Stimulated activated CD8-positive, alpha-beta memory T cell treated with anti-CD3 and anti-CD28 coated beads, Interleukin-15, amount 100 ng/mL, for 1 hour (primary cell): ENCODE results near the gene SNRNP25.
"Not testable (repeated sequence)": the region's sequence is repeated elsewhere in the genome, so short reads cannot be mapped to it uniquely, and the experiment has no call there.

Source experiments
- DNase-seq: peaks from one replicate; pipeline ENCODE4 v3.0.0-alpha.2; 2020; ENCODE audit warnings: low read depth

The SNRNP25 gene

GRCh38 chr16:42069-42457, 11.6 kb upstream of the SNRNP25 start:
- no peak for DNase-seq

DNA sequence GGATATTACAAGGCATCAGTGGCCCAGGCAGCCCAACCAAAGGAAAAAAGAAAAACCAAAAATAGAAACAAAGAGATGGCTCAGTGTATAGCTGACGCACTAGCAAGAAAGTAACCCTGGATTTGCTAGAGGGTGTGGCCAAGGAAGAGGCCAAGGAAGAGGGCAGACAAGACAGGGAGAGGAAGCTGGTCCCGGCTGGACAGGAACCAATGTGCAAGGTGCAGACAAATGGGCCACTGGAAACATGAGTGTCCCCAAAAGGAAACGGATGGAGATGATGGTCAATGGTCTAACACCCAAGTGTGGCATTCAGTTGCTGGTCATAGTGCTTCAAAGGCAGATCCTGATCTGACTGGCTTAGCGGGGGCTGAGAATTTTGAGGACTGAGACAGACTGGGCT, 10.9 kb upstream of the SNRNP25 start:
- no peak for DNase-seq

DNA sequence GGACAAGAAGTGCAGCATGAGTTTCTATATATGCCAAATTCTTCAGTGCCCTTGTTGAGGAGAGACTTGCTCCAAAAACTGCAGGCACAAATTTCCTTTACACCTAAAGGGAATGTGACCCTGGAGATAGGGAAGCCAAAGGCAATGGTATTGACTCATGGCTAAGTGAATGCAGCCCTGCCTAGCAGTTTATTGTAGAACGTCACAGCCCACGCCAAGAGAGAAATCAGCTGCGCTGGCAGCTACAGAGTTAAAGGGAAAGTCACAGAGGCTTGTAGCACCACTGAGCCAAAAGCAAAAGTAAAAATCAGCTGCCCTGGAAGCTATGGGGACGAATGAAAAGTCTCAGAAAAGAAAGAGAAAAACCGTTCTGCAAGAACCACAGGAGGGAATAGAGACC, 10.3 kb upstream of the SNRNP25 start:
- DNase-seq: no peak

GRCh38 chr16:44655-45054, 9.0 kb upstream of the SNRNP25 start:
- DNase-seq: no peak

- DNase-seq: no peak
Measured at GRCh38 chr16:45454-45853, 8.2 kb upstream of the SNRNP25 start.

DNA sequence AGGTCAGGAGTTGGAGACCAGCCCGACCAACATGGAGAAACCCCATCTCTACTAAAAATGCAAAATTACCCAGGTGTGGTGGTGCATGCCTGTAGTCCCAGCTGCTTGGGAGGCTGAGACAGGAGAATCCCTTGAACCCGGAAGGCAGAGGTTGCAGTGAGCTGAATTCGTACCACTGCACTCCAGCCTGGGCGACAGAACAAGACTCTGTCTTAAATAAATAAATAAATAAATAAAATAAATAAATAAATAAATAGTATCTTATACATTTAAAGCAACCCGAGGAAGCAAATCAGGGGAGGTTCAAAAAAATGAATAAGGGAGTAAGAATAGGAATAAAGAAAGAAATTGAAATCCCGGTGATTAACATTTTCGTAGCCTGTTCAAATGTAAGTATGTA, 7.1 kb upstream of the SNRNP25 start:
- DNase-seq: not testable (repeated sequence)

DNA sequence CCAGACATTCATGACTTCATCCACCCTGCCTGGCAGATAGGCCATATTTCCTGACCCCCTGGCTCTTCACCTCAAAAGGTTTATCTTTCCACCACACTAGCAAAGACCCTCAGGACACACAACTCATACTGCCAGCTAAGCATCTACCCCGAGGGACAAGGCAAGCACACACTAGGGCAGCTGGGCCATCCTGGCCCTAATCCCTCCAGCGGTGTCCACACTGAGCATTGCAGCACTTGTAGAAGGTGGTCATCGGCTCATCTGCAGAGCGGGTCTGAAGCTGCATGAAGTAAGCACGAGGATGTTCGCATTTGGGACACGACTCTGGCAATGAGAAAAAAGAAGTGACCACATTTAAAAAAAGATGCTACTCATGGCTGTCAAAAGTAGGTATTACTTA, 6.4 kb upstream of the SNRNP25 start:
- DNase-seq: no peak

DNA sequence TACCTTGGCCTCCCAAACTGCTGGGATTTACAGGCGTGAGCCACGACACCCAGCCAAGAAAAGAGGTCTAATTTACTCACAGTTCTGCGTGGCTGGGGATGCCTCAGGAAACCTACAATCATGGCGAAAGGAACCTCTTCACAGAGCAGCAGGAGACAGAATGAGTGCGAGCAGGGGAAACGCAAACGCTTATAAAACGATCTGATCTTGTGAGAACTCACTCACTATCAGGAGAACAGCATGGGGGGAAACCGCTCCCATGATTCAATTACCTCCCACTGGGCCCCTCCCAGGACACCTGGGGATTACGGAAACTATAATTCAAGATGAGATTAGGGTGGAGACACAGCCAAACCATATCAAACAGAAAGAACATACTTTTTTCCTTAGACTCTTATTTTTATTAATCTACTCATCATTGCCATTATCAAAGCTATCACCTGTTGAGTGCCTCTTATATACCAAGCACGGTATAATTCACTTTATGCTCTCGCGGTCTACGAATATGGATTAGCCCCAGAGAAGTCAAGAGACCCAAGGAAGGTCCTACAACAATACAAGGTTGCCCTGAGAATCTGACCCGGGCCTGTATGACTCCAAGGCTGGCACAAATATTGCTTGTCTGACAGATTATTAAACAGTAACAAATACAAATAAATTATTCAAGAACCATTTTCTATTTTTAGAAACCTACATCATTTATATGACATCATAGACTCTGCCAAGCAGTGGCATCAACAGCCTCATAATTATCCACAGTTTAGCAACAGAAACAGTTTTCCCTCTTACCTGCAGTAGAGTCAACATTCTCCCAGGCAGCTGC, 2.6 kb upstream of the SNRNP25 start:
- no peak for DNase-seq

DNA sequence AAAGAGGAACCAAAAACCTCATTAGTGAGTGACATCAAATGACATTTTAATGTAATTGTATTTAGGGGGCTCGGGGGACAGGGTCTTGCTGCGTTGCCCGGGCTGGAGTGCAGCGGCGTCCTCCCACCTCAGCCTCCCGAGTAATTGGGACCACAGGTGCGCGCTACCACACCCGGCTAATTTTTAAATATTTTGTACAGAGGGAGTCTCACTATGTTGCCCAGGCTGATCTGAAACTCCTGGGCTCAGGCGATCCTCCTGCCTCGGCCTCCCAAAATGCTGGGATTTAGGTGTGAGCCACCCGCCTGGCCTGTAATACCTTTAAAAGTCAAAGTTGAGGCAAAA, 581 bp downstream of the SNRNP25 start:
- no peak for DNase-seq

DNA sequence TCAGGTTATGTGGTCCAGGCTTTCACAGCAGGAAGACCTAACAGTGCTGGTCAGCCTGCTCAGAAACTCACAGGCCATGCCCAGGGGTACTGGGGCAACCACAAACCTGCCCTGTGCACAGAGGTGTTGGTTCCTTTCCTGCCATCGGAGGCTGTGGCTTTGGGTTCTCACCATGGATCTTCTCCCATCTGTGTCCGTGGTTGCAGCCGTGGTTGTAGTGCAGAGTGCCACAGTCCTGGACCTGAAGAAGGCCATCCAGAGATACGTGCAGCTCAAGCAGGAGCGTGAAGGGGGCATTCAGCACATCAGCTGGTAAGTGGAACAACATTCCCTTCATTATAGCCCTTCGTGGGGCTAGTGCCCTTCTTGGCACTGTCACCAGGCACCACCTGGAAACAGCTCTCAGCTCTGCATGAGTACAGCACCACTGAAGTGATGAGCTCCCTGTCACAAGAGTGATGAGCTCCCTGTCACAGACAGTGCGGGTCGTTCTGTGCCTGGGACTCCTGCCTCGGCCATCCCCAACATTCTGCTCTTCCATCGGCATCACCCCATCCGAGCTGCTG, 2.0 kb downstream of the SNRNP25 start:
- no peak for DNase-seq

GRCh38 chr16:56231-56927, 2.8 kb downstream of the SNRNP25 start:
- DNase-seq: no peak

DNA sequence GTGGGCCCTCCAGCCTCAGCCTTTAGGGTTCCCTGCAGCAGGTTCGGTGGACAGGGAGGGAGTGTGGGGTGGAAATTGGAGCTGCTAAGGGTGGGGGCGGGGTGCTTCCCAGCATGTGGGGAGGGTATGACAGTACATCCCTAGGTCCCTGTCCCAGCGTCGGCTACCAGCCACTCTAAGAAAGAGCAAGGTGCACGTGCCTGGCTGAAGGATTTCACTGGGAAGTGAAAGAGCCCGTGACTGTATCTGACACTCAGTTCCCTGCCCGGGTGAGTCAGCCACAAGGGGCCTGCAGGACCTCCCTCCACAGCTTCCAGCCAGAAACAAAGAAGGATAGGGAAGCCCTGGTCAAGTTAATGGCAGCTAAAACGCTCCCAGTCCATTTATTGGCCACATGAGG, 4.1 kb downstream of the SNRNP25 start:
- DNase-seq: no peak

DNA sequence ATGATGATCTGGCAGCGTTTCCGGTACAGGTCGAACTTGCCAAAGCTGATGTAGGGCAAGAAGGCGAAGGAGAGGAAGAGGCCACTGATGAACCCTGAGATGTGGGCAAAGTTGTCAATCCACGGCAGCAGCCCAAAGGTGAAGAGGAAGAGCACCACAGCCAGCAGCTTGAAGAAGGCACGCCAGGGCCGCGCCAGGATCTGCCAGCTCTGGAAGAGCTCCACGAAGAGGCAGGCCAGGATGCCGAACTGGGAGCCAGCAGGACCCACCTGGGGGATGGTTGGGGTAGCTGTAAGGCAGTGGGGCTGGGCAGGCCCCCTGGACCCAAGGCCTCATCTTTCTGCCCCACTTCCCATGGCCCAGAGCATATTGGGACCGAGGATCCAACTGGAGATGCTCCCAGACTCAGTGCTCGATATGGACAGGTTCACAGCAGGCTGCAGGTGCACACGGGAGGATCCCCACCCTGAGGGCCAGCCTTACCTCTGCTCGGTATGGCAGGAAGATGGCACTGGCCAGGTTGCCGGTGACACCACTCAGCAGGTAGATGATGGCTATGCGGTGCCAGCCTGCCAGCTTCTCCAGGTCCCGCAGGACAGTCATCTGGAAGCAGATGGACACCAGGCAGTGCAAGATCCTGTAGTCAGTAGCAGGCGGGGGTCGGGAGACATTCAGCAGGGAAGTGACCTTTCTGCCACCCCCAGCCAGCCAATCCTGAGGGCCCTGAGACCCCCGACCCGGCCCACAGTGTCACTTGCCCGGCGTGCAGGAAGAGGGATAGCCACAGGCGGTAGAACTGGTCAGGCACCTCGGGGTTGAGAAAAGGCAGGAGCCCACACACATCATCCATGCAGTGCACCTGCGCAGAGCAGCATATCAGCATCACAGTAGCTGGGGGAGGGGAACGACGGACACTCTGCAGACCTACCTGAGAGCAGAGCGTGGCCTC, 5.1 kb downstream of the SNRNP25 start:
- no peak for DNase-seq

DNA sequence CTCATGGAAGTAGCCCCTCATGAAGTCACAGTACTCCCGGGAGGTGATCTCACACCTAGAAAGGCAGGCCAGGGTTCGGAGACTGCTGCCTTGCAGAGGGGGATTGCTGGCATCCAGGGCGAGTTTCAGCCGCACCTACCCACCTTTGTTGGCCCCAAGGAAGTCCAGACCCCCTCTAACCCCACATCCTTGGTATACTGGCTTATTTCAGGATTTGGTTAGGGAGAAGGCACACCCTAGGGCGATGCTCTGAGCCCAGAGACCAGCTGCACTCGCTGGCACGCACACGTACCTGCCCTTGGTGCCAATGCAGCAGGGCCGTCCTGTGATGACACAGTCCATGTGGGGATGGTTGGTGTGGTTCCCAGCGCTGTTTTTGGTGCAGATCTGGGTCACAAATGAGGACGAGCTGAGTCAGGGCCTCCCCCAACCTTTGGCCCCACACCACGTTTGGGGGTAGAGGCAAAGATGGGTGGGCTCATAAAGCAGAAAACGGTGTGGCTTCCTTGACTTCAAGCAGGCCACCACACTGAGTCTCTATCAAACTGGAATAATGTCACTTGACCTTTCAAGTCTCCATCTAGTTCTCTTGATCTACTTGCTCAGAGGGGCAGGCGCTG, 5.9 kb downstream of the SNRNP25 start:
- no peak for DNase-seq

DNA sequence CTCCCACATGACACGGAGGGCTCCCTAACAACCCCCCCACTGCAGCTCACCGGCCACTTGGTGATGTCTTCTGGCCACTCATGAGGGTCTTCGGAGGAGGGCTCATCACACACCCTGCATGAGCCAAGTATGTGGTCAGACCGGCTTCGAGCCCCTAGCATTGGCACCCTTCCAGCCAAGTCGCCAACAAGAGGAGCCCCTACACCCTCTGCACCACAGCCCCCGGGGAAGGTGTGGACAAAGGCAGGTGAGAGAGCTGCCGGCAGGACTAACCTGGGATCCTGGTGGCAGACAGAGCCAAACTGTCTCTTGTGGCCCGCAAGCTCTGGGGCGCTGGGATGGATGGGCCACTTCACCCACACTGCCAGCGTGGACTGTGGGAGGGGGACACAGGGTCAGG, 6.5 kb downstream of the SNRNP25 start:
- DNase-seq: no peak

DNA sequence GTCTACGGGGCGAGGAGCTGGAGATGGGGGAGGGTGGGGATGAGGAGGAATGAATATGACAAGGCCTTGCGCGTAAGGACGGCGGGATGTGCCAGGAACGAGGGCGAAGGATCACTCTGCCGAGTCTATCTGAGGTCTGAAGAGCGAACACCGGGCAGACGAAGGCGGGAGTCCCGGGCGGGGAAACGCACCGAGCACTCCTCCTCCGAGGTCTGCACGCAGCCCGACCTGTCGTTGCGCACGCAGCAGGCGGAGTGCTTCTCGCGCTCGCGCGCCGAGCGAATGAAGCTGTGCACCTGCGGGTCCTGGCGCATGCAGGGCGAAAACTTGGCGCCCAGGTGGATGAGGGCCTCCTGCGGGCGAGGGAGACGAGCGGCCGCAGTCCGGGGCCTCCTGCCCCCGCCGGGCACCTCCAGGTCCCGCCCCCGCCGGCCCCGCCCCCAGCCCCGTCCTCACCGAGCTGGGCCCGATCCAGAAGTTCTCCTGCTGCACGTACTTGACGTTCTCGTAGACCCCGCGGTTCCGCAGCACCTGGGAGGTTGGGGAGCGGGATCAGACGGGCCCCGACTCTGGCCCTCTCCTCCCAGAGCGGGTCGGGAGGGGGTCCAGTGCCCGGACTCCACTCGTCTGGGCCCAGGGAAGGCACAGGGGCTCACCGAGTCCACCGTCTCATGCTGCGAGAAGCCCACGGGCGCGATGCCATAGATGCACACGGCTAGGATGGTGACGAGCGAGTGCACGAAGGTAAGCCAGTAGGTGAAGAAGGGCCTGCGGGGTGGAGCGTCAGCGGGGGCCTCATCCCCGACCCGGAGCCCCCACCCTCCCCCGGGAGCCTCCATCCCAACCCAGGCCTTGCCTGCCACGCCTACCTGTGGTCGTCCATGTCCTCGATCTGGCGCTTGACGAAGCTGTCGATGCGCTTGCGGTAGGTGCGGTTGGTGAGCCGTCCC, 7.6 kb downstream of the SNRNP25 start:
- no peak for DNase-seq

DNA sequence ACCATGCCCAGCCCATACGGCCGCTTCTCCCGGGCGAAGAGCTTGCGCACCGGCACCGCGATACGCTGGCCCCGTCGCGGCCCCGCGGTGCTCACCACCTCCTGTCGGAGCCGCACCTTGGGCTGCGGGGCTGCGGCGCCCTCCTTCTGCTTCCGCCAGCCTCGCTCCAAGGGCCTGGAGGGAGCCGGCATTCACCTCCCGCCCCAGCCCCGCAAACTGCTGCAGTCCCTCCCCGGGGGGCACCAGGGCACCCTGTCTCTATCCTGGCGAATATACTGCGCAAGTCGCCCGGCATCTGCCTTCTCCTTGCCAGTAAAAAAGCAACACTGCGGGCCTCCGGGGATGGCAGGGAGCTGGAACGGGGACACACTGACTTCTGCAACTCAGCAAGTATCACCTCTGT, 8.3 kb downstream of the SNRNP25 start:
- no peak for DNase-seq

GRCh38 chr16:62283-62967, 8.8 kb downstream of the SNRNP25 start:
- DNase-seq: no peak

GRCh38 chr16:62968-63391, 9.4 kb downstream of the SNRNP25 start:
- DNase-seq: no peak

- DNase-seq: no peak
Measured at GRCh38 chr16:63466-63865, 9.8 kb downstream of the SNRNP25 start.
